Epithelial cell of prostate (primary cell): ENCODE measurements around the gene HCRT.
"Not testable (repeated sequence)": the region's sequence is repeated elsewhere in the genome, so short reads cannot be mapped to it uniquely, and the experiment has no call there.

Experiments used
- DNase-seq: peaks from one replicate; pipeline ENCODE4 v3.0.0-alpha.2; 2011; ENCODE audit warnings: low read depth, low spot score
- H3K27ac ChIP-seq: fragments of 450-650 bp; 2 replicates; pipeline ENCODE4 v1.5.1; 2017; ENCODE audit warnings: mild to moderate bottlenecking

The HCRT gene

DNA sequence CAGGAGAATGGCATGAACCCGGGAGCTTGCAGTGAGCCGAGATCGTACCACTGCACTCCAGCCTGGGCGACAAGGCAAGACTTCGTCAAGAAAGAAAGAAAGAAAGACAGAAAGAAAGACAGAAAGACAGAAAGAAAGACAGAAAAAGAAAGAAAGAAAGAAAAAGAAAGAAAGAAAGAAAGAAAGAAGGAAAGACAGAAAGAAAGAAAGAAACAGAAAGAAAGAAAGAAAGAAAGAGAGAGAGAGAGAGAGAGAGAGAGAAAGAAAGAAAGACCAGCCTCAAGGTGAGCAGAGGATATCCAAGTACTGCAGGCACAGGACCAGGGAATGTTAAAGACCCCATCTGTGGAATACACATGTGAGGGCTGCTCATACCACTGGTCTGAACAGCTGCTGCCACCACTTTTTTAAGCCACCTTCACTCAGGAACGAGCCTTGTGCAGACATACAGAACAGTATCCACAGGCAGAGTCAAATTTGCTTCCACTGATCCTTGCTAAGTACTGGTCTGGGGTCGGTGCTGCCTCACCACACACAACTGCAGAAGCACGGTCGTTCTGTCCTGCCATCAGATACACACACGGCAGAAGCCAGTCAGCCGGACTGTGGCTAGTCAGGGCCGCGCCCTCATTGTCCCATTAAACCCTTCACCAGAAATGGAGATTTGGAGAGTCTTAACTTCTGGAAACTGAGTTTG is 38.2 kb downstream of the HCRT start:
- H3K27ac ChIP-seq, result no peak overlapping the region
- DNase-seq, result no peak

DNA sequence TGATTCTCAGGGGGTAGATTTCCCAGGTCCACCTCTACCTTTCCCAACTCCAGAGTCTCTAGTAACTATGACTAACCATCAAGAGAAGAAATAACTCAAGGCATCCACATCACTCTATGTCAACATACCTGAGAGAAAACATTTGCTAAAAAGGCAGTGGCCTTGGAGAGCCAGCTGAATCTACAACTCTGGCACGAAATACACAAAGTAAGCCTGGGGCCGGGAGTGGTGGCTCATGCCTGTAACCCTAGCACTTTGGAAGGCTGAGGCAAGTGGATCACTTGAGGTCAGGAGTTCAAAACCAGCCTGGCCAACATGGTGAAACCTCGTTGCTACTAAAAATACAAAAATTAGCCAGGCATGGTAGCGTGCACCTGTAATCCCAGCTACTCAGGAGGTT is 42.1 kb downstream of the HCRT start:
- not testable (repeated sequence) for DNase-seq
- H3K27ac ChIP-seq, result peak overlapping the region; percentile 9

DNA sequence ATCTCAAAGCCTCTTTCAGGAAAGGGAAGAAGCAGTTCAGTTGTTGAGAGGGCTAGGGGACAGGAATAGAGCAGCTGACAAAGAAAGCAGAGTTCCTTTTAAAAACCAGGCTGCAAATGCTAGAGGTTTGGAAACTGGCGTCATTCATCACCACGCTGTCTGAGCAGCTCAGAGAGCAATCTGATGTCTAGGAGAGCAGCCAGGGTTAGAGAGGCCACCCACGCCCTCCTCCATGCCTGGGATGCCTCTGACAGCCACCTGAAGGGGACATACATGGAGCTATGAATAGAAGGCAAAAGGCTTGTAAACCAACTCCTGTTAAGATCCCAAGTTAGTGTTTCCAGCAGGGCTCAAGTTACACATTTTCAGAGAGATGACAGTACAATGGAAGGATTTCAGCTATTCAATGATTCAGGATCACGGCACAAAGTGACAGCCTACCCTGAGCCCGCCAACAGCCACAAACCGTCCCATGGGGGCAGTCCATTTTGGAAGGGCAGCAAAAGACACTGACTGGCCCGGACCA is 42.8 kb downstream of the HCRT start:
- DNase-seq, result no peak
- peak overlapping the region; percentile 9 for H3K27ac ChIP-seq

DNA sequence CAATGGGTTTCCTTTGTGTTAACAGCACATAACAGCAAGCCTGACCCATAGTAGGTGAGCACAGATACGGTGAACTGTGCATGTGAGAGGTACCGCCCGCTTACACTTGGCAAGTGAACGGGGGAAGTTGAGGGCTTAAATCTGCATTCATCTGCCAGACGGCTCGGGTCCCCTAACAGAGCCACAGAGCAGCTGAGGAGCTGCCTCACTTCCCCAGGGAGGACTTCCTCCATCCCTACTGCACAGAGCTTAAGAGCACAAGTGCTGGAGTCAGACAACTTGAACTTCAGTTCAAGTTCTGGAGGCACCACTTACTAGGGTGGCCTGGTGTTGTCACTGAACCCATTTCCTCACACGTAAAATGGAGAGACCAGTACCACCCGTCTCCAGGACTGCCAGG is 43.9 kb downstream of the HCRT start:
- DNase-seq, result no peak
- no peak overlapping the region for H3K27ac ChIP-seq

DNA sequence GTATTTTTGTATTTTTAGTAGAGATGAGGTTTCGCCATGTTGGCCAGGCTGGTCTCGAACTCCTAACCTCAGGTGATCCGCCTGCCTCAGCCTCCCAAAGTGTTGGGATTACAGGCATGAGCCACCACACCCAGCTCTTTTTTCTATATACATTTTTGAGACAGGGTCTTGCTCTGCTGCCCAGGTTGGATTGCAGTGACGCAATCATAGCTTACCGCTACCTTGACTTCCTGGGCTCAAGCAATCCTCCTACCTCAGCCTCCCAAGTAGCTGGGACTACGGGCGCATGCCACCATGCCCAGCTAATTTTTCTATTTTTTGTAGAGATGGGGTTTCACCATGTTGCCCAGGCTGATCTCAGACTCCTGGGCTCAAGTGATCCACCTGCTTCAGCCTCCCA is 44.6 kb downstream of the HCRT start:
- not testable (repeated sequence) for H3K27ac ChIP-seq, DNase-seq

DNA sequence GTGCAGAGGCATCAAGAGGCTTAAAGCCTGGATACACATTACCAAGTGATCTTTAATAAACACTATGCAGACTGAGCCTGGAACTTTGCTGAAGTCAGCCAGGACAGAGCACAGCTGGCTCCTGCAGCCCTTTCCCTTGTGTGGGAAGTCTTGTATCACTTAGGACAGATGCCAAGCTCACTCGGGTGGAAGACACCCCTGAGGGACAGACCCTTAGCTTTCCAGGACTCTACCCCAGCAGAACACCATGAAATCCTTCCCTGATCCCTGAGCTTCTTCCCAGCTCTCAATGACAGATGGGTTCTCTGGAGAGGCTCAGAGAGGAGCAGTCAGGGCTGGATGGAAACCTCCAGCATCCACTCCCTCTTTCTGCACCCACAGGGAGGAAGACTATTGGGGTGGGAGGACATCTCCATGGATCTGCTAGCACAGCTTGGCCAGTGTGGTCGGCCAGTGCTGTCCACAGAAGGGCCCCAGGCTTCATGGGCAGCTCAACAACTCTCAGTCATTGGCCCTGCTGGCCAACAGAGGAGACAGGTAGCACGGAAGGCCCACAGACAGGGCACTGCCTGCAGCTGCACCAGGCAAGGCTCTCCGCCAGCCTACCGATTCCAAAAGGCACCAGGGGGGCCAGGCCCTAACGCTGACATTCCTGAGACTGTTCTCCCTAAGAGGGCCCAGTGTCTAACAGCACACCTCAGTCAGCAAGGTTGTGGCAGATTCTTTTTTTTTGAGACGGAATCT is 46.3 kb downstream of the HCRT start:
- no peak overlapping the region for H3K27ac ChIP-seq
- no peak for DNase-seq

DNA sequence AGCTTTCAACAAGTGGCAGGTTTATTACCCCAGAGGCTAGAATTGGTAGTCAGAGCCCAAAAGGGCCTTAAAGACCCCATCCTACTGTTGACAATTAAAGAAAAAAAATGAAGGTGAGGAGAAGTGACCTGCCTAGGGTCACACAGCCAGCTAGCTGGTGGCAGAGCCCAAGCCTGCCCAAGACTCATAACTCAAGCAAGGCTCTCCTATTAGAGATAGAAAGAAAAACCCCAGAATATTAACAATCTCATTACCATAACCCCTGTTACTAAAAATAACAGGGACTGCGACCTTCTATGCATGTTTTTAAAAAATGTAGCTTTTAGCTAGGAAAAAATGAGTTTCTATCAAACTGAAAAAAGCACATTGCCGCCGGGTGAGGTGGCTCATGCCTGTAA is 48.6 kb downstream of the HCRT start:
- DNase-seq, result no peak
- H3K27ac ChIP-seq, result peak overlapping the region; percentile 70

DNA sequence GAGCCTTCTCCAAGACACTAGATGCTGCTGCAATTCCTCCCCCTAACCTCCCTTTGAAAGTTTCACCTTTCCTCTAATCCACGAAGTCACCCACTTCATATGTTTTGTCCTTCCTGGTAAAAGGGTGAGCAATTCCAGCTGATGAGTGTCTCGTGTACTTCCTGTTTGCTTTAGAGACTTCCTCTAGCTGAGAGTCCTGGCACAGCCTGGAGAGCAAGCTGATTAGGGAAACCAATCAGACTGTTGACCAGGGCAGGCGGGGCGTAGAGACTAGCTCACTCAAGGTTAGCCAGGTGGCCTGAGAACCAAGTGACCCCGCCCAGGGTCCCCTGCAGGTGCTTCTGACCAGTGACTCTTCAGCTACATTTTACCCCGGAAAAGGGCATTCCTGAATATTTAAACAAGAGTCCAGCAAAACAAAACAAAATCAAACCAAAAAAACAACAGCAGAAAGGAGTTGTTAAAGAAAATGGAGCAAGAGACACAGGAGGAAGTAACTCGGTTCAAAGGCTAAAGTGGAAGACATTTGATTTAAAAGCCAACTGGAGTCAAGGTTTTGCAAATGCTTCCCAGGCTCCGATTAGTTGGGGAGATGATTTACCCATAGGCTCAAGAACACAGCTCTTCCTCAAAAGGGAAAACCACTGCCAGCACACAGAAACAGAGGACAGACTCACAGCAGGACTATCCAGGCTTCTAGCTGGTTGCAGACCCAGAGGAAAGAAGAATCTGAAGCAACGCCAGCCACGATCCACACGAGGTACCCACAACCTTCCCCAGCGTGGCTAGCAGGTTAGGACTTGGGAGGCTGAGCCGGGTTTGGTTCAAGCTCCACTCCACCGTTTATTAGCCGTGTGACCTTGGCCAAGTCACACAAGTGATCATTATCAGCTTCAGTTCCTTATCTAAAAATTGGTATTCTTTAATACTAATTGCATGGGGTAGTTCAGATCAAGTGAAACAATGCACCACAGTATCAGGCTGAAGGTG is 49.3 kb downstream of the HCRT start:
- DNase-seq, result no peak
- H3K27ac ChIP-seq, result peak overlapping the region; percentile 70

DNA sequence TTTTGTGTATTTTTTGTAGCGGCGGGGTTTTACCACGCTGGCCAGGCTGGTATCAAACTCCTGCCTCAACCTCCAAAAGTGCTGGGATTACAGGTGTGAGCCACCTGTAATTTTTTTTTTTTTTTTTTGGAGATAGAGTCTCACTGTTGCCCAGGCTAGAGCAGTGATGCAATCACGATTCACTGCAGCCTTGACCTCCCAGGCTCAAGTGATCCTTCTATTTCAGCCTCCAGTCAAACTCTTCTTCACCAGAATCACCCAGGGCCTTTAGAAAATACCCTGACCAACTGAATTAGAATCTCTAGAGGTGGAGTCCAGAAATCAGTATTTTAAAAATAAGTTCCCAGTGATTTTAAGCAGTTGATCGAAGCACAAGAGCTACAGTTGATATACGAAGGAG is 50.1 kb downstream of the HCRT start:
- DNase-seq, result no peak
- peak overlapping the region; percentile 70 for H3K27ac ChIP-seq
